MCF 10A (cell line): ENCODE measurements around the gene HOXB13. TPM values are rescaled to one million over a fixed set of nuclear protein-coding genes. Genes with fewer than 3 reads are reported as not detected.

Experiments used
- BruUV-seq: library from RNA; stranded (reverse); fragments of 400-500 nt; replicated peaks from 2 replicates; lab custom pipeline; 2021; lab: Mats Ljungman, UMichigan
- CTCF ChIA-PET: fragments of 300-600 bp; sonication (Branson Sonifier 250); formaldehyde crosslinking; extraction: SDS; loops from one replicate; lab custom pipeline; 2021; ENCODE audit warnings: antibody characterized with exemption, inconsistent platforms; lab: Yijun Ruan, JAX
- POLR2A ChIA-PET: fragments of 300-600, 350-650 bp; sonication (Branson Sonifier 250); formaldehyde crosslinking; extraction: SDS; loops from one replicate; lab custom pipeline; 2020; ENCODE audit warnings: antibody characterized with exemption, inconsistent platforms; lab: Yijun Ruan, JAX
- DNase-seq: peaks from one replicate; pipeline ENCODE4 v3.0.0-alpha.2; 2018; ENCODE audit not compliant: unreplicated experiment
- H3K27ac Mint-ChIP-seq: one replicate; pipeline ENCODE4 v1.8.0; 2022; ENCODE audit warnings: mild to moderate bottlenecking, low read depth, mixed read lengths; ENCODE audit not compliant: unreplicated experiment
- H3K27me3 Mint-ChIP-seq: one replicate; pipeline ENCODE4 v1.8.0; 2022; ENCODE audit warnings: mixed read lengths; ENCODE audit not compliant: insufficient read depth, unreplicated experiment
- H3K36me3 Mint-ChIP-seq: one replicate; pipeline ENCODE4 v1.8.0; 2022; ENCODE audit warnings: mild to moderate bottlenecking, moderate library complexity, mixed read lengths; ENCODE audit not compliant: insufficient read depth, unreplicated experiment
- H3K4me1 Mint-ChIP-seq: one replicate; pipeline ENCODE4 v1.8.0; 2022; ENCODE audit warnings: mixed read lengths; ENCODE audit not compliant: insufficient read depth, unreplicated experiment
- H3K4me3 Mint-ChIP-seq: one replicate; pipeline ENCODE4 v1.8.0; 2022; ENCODE audit warnings: mild to moderate bottlenecking, moderate library complexity, mixed read lengths; ENCODE audit not compliant: unreplicated experiment
- H3K9me3 Mint-ChIP-seq: one replicate; pipeline ENCODE4 v1.8.0; 2022; ENCODE audit warnings: mixed read lengths; ENCODE audit not compliant: unreplicated experiment
- intact Hi-C: fragments of 100-400 bp; cut with micrococcal nuclease; formaldehyde crosslinking; loops from 2 replicates; pipeline ENCODE4 v1.14.1; 2022
- total RNA-seq: library from RNA; stranded (reverse); gene quantifications from 2 replicates; pipeline ENCODE4 v1.2.3, GENCODE V29; 2022
- TF ChIP-seq, protein P1 (sequence below): fragments of 200-600 bp; IDR thresholded peaks from one replicate; pipeline ENCODE4 v1.8.0; 2022; ENCODE audit warnings: antibody characterized with exemption, mild to moderate bottlenecking; ENCODE audit not compliant: unreplicated experiment

Gene HOXB13
- total RNA-seq, 1 experiment from 2014 or later: not detected

DNA sequence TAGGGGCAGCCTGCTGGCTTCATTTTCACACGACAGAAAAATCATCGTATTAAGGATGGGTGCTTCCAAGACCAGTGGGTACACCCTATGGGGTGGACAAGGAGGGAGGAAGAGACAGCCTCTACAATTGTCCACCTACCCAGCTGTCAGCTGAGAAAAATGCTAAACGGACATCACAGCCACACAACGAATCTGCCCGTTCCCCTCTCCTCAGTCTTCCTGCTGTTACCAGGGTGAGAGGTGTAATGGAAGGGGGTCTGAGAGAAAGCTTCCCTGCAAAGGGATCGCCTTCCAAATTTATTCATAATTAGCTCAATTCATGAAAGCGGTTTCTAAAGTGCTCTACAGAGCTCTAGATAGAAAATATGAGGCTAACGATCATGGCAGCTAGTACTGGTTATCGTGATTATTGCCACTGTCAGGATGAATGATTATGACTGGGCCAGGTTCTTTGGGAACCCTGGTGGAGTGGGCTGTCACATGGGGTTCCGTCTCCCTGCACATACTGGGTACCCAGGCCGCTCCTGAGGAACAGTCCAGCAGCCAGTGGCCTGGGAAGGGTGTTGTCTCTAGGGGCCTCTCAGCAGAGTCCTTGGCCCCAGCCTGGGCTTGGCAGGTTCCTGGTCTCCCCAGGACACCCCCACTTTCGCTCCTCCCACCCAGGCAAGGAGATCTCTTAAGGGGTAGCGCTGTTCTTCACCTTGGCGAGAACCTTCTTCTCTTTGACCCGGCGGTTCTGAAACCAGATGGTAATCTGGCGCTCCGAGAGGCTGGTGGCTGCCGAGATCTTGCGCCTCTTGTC is 2.2 kb downstream of the HOXB13 start:
- Mint-ChIP-seq H3K27me3 (peaks cover 75% of the 10 kb centered on the region), H3K36me3 (no peaks in the 10 kb centered on the region), H3K9me3 (no peaks in the 10 kb centered on the region), H3K4me3 (no peak overlapping the region), H3K27ac (no peak overlapping the region), H3K4me1 (peaks cover 11% of the 10 kb centered on the region)
- intact Hi-C loops: no loop called here
- CTCF ChIA-PET: interaction anchor here (0.6 to 5.0 kb wide), 15 partner anchors 21 to 312 kb away, joined by 3 to 81 read pairs (median 5); no protein-coding TSS in a partner anchor
- BruUV-seq: no TSS peak
- TF ChIP-seq, protein P1, sequence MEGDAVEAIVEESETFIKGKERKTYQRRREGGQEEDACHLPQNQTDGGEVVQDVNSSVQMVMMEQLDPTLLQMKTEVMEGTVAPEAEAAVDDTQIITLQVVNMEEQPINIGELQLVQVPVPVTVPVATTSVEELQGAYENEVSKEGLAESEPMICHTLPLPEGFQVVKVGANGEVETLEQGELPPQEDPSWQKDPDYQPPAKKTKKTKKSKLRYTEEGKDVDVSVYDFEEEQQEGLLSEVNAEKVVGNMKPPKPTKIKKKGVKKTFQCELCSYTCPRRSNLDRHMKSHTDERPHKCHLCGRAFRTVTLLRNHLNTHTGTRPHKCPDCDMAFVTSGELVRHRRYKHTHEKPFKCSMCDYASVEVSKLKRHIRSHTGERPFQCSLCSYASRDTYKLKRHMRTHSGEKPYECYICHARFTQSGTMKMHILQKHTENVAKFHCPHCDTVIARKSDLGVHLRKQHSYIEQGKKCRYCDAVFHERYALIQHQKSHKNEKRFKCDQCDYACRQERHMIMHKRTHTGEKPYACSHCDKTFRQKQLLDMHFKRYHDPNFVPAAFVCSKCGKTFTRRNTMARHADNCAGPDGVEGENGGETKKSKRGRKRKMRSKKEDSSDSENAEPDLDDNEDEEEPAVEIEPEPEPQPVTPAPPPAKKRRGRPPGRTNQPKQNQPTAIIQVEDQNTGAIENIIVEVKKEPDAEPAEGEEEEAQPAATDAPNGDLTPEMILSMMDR: no peak
- POLR2A ChIA-PET: interaction anchor here (3.5 kb wide), 1 partner anchor 65 kb away, joined by 17 read pairs; no protein-coding TSS in a partner anchor
- no peak for DNase-seq

DNA sequence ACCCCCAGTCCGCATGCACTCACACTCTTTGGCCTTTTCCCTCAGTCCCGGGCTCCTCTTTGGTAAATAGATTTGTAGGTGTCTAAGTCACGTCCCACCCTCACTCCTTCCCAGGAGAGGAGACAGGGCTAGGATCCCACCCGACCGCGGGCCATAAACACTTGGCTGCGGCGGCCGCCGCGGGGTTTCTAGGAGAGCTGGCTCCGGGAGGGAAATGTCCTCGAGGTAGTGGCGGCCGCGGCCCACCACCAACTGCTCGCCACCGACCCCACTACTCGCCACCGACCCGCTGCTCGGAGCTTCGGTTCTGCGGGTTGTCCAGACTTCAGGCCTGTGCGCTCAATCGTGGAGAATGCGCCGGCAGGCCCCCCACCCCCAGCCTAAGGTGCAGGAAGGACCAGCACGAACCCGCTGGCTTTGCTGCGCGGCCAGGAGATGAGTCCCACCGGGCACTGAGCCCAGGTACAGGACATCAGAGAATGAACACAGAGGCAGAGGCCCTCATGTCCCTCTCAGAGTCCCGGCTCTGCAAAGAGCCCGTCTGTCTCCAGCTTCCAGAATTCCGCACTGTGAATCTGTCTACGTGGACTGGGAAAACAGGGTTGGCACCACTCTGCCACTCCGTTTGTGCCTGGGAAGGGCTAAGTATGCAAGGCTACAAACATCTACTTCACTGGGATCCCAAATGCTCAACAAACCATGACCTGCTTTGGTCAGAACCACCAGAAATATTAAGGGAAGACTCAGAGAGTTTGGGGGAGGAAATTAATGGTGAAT is 3.1 kb downstream of the HOXB13 start:
- H3K27ac Mint-ChIP-seq: no peak overlapping the region
- H3K36me3 Mint-ChIP-seq: no peaks in the 10 kb centered on the region
- POLR2A ChIA-PET: interaction anchor here (1.0 to 3.5 kb wide), 3 partner anchors 9 to 155 kb away, joined by 3 to 17 read pairs (median 6); no protein-coding TSS in a partner anchor
- peaks cover 66% of the 10 kb centered on the region for H3K27me3 Mint-ChIP-seq
- CTCF ChIA-PET: interaction anchor here (0.6 to 5.0 kb wide), 29 partner anchors 8 to 335 kb away, joined by 3 to 81 read pairs (median 4); no protein-coding TSS in a partner anchor
- no peaks in the 10 kb centered on the region for H3K9me3 Mint-ChIP-seq
- BruUV-seq: no TSS peak
- no peak for DNase-seq
- intact Hi-C loops: no loop called here
- peak overlapping the region; percentile 17 for H3K4me3 Mint-ChIP-seq
- TF ChIP-seq, protein P1: no peak
- peaks cover 11% of the 10 kb centered on the region for H3K4me1 Mint-ChIP-seq

DNA sequence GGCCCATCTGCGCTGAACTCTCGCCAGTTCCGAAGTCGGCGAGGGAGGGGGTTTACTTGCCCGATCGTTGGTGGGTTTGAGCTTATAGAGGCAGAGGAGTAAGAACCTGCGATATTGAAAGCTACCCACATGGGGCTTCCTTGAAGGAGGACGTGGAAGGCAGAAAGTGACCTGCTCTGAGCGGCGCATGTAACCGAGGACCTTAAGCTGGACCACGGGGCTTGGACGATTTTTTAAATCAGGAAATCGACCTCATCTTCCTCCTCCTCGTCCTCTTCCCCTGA is 3.6 kb downstream of the HOXB13 start:
- peak overlapping the region; percentile 17 for H3K4me3 Mint-ChIP-seq
- H3K36me3 Mint-ChIP-seq: no peaks in the 10 kb centered on the region

More for the DNA sequence above, 3.6 kb downstream of the HOXB13 start:
- no TSS peak for BruUV-seq
- H3K4me1 Mint-ChIP-seq: peaks cover 11% of the 10 kb centered on the region
- ChIA-PET CTCF (interaction anchor here (0.6 to 5.0 kb wide), 27 partner anchors 9 to 1274 kb away, joined by 3 to 81 read pairs (median 4); no protein-coding TSS in a partner anchor), POLR2A (interaction anchor here (1.0 to 3.5 kb wide), 4 partner anchors 8 to 155 kb away, joined by 3 to 17 read pairs (median 4); no protein-coding TSS in a partner anchor)
- H3K27me3 Mint-ChIP-seq: peaks cover 61% of the 10 kb centered on the region
- no peak overlapping the region for H3K27ac Mint-ChIP-seq
- intact Hi-C loops: no loop called here
- TF ChIP-seq, protein P1: no peak
- H3K9me3 Mint-ChIP-seq: no peaks in the 10 kb centered on the region
- DNase-seq: no peak
